ENCODE results near the gene IGSF21. TPM values are rescaled to one million over a fixed set of nuclear protein-coding genes. Genes with fewer than 3 reads are reported as not detected.

Gene IGSF21
- polyA plus RNA-seq, 4 donors: 0.17 to 0.49 (median 0.39) TPM

DNA sequence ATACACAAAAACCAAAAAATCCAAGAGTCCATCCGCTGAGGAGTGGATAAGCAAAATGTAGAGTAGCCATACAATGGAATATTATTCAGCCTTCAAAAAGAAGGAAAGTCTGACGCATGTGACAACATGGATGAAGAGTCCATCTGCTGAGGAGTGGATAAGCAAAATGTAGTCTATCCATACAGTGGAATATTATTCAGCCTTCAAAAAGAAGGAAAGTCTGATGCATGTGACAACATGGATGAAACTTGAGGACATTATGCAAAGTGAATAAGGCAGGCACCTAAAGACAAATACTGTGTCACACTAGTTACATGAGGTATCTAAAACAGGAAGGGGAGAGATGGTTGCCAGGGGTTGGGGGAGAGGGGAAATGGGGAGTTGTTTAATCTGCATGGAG lies 14.0 kb upstream of the IGSF21 start:
- no peak for DNase-seq (ENCODE audit: low read depth in 4 of 4, low spot score in 3 of 4)

DNA sequence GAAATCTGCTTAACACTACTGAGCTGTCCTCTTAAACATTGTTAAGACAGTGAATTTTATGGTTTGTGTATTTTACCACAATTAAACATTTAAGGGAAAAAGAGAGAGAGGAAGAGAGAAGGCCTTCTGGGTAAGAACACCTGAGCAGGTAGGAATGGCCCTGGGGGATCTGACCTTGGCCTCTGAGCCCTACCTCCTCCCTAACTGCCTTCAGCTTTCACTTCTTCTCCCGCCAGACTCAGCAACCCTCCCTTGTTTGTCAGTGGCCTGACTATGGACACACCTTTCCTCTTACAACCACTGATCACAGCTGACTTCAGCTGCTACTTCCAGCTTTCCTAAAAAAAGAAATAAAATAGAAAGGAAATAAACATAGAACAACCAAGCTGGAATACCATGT lies 13.5 kb upstream of the IGSF21 start:
- no peak for DNase-seq (ENCODE audit: low read depth in 4 of 4, low spot score in 3 of 4)

DNA sequence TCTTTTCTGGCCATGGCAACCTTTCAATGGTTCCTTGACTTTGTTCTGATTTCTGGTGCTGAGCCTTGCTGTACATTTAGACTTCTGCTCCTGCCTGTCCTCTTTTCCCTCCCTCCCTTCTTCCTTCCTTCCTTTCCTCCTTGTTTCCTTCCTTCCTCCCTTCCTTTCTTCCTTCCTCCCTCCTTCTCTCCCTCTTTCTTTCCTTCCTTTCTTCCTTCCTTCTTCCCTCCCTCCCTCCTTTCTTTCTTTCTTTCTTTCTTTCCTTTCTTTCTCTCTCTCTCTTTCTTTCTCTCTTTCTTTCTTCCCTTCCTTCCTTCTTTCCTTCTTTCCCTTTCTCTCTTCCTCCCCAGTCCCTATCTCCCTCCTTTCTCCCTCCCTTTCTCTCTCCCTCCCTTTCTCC lies 10.4 kb upstream of the IGSF21 start:
- no peak for DNase-seq (ENCODE audit: low read depth in 4 of 4, low spot score in 3 of 4)

DNA sequence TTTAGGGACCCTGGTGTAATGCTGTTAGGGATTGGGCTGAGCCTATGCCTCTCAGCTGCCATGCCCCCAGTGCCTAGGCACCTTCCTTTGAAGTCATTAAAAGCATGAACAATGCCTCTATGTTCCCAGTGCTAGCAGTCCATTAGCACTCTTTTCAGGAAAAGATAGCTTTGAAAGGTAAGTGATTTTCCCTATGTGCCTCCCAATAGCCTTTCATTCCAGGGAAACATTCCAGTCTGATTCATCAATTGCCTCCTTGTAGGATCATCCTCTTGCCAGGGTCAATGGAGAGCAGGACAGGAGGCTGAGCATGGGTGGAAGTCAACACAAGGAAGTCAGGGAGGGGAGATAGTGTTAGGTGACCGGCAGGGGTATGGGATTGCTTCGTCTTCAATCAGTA lies 8.6 kb upstream of the IGSF21 start:
- no peak for DNase-seq (ENCODE audit: low read depth in 4 of 4, low spot score in 3 of 4)

DNA sequence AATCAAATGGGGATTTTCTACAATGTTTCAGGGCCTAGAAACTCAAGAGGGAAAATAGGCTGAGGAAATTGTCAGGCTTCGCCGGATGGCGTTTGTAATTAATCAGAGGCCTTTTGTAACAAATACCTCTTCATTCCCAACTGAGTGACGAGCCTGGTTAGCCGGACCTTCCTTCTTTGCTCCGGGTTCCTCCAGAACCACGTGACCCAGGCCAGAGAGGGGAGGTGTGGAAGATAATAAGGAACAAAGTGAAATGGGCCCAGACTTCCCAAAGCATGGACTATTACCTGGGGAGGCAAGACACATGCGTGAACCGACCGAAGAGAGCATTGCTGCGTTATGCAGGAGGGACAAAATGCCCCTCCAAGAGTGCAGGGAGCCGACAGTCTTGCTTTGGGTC lies 7.5 kb upstream of the IGSF21 start:
- DNase-seq (ENCODE audit: low read depth in 4 of 4, low spot score in 3 of 4): no peak

DNA sequence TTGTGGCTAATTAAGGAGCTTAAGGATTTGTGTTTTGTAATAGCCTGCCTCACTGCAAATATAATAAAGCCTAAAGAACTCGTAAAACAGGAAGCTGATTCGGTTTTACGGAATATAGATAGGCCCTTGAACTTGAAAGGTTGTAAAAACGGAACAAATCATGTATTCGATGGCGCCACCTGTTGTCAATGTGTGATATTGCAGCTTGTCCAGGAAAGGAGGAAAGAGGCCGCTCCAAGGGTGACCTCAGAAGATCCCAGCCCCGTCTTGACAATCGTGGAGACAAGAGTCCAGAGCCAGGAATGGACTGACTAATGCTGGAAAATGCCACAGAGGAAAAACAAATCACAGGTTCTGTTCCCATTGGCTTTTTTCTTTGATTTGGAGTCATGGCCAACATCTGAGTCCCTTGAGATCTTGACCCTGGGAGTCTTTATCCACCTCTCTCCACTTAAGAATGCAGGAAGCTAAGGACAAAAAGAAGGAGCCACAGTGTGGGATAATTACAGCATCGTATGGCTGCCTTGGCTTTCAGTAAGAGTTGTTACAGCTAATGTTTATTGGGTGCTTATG lies 7.0 kb upstream of the IGSF21 start:
- peak; percentile 38 to 49 (median 44) for DNase-seq (ENCODE audit: low read depth in 4 of 4, low spot score in 3 of 4)

DNA sequence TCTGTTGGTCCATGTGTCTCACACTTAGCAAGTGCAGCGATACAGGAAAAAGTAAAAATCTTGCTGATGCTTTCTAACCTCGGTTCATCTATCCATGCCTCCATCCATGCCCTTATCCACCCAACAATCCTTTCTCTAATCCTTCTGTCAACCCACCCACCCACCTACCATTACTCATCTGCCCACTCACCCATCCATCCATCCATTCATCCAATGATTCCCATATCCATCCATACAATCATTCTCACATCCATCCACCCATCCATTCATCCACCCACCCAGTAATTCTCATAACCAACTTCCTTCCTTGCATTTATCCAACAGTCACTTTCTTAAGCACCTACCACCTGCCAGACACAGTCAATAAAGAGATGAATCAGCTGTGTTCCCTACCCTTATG lies 6.1 kb upstream of the IGSF21 start:
- DNase-seq (ENCODE audit: low read depth in 4 of 4, low spot score in 3 of 4): no peak

DNA sequence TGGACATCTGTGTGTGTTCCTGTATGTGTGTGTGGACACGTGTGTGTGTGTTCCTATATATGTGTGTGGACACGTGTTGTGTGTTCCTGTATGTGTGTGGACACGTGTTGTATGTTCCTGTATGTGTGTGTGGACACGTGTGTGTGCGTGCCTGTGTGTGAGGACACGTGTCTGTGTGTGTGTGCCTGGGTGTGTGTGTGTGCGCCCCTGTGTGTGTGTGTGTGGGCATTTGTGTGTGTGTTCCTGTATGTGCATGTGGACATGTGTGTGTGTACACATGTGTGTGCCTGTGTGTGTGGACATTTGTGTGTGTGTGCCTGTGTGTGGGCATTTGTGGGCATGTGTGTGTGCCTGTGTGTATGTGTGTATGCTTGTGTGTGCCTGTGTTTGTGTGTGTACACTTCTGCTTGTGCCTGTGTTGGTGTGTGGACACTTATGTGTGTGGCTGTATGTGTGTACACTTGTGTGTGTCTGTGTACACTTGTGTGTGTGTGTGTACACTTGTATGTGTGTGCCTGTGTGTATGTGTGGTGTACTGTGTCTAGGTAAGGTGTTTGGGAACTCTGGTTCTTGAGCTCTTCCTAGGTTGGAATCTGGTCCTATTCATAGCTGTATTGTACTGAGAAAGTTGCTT lies 3.7 kb upstream of the IGSF21 start:
- no peak for DNase-seq (ENCODE audit: low read depth in 4 of 4, low spot score in 3 of 4)

DNA sequence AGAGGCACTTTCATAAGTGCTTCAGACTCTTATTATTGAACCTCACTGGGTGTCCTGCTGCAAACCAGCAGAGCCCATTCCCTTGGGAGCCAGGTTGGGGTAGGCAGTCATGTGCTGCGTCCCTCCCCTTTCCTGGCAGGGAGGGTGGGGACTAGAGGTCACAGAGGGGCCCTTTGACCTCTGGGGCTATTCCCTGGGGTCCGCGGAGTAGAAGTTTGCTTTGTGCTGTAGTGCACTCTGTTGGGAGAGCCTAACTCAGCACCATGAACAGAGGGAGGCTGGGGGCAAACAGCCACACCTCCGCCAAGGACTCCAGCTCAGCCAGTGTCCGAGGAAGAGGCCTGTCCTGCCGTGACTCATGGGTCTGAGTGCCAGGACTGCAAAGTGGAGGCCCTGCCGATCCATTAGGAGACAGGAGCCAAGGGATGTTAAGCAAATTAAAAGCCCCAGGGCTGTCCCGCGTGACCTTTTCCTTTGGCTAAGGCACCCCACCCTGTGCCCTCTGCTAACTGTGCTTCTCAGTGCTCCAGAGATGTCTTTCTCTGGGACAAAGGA lies 3.0 kb upstream of the IGSF21 start:
- no peak for DNase-seq (ENCODE audit: low read depth in 4 of 4, low spot score in 3 of 4)

DNA sequence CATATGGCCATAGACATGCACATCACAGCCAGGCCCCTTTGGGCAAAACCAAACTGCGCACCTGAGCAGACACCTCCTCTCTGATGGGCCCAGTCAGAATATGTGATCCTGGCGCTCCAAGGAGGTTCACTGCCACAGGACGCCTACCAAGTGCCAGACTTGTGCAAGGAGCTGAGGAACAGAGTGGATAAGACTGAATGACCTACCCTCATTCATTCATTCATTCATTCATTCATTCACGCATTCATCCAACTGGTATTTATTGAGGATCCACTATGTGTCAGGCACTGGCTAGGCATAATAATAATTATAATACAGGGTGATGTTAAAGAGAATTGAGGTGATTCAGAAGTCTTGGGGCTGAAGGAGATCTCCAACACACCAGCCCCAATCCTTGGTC lies 2.4 kb upstream of the IGSF21 start:
- no peak for DNase-seq (ENCODE audit: low read depth in 4 of 4, low spot score in 3 of 4)

DNA sequence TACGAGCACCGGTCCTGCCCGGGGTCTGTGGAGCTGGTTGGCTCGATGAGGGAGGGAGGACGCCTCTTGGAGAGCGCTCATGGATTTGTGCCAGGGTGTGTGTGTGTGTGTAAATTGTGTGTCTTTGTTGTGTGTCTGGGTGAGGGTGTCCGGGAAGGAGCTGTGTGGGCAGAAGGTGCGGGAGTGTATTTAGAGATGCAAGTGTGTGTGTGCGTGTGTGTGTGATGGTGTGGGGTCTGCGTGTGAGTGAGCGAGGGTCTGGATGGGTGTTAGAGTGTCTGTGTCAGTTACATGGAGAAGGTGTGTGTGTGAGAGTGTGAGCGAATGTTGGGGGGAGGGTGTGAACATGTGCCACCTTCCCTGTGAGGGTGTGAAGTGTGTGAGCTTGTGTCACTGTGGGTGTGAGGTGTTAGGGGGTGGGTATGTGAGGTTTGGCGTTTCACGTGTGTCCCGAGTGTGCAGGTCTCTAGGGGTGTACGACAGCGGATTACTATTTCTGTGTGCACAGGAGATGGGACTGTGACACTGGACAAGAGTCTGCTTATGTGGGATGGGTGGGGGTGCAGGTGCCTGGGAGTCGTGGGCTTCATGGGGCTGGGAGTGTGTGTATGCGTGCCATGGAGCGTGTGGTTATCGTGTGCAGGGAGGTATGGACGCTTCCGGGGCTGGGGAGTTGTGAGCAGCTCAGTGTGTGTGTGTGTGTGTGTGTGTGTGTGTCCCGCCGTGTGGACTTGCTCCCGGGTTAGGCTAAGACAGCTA lies 880 bp downstream of the IGSF21 start:
- no peak for DNase-seq (ENCODE audit: low read depth in 4 of 4, low spot score in 3 of 4)

DNA sequence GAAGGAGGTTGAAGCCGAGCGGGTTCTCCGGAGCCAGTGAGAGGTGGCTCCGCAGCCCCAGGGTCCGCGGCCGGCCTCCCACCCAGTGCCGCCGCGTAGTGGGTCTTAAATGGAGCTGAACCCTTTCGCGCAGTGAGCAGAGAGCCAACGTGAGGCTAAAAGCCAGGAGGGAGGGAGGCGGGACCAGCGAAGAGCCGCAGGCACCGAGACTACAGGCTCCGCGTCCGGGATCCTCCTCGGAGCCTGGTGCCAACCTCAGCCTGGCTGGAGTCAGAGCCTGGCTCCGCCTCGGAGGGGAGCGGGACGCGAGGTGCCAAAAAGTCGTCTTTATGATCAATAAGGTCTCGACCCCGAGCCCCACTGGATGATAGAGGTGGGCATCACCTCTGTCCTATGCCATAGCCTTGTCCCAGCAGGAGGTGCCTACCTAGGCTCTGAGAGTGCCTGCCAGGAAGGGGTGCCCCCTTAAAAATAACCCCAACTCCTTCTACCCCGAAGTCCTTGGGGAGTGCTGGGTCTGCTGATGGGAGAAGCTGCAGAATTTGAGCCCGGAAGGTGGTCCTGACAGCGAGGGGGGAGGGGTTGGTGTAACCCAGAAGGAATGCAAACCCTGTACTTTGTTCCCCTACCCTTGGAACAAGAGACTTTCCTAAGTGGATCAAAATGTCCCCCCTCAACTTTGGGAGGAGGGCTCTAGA lies 1.6 kb downstream of the IGSF21 start:
- no peak for DNase-seq (ENCODE audit: low read depth in 4 of 4, low spot score in 3 of 4)

DNA sequence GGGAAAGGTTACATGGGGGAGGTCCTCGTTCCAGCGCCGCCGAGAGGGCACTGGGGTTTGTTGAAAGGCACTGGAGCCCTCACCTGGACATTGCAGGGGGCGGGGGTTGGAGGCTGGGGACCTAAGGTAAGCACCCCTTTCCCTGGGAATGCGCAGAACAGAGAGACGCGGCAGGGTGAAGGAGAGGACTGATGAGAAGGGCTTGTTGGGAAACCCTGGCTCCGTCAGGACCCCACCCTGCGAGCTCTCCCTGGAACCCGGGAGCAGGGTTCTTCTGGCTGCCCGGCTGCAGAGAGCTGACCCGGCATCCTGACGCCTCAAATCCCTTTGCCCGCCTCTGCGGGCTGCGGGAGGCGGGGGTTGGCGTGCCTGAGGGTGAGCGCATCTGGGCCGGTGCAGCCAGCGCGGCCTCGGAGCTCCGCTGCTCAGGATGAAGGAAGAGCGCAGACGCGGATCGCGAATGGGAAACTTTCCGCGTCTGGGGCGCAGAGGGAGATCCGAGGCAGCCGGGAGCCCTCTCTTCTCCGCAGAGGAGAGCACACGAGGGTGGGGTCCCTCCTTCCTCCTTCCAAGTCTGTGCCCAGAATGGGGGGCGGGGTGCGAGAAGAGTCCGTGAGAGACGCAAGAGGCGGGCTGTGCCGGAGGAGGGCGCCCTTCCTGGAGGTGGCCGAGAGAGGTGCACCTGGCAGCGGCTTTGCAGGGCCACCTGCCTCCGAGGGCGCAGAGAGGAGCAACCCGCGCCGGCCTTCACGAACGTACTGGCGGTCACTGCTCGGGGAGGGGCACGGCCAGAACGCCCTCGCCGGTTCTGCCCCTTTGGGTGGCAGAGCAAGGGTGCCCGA lies 2.4 kb downstream of the IGSF21 start:
- DNase-seq (ENCODE audit: low read depth in 4 of 4, low spot score in 3 of 4): no peak

DNA sequence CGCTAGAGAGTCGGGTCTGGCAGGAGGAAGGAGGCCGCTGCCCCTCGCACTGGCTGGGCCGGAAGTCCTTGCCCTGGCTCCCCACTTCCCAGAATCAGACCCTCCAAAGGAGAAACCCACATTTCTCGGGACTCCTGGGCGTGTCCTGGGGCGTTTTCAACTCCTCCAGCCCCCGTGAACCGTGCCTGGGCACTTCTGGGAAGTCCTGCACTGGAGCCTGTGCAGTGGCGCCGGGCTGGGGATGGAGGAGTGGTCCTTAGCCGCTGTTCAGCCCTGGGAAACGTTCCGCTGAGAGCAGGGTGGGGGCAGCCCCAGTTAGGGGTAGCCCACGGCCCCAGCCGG lies 3.0 kb downstream of the IGSF21 start:
- DNase-seq (ENCODE audit: low read depth in 4 of 4, low spot score in 3 of 4): no peak

DNA sequence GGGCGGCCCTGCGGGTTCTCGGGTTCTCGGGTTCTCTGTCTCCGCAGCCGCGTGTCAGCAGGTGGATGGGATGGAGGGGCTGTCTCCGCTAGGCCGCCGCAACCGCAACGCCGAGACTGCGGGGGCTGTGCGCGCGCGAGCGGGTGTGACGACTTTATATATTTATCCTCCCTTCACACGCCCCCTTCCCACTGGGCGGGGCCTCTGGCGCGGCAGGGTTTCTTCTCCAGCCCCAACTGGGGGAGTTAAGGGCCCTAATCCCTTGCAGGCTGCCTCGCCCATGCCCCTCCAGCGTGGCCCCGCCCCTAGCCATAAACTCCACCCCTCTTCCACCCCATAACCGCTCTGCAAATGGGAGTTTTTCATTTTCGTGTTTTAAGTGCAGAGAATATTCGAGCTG lies 3.4 kb downstream of the IGSF21 start:
- DNase-seq (ENCODE audit: low read depth in 4 of 4, low spot score in 3 of 4): no peak

DNA sequence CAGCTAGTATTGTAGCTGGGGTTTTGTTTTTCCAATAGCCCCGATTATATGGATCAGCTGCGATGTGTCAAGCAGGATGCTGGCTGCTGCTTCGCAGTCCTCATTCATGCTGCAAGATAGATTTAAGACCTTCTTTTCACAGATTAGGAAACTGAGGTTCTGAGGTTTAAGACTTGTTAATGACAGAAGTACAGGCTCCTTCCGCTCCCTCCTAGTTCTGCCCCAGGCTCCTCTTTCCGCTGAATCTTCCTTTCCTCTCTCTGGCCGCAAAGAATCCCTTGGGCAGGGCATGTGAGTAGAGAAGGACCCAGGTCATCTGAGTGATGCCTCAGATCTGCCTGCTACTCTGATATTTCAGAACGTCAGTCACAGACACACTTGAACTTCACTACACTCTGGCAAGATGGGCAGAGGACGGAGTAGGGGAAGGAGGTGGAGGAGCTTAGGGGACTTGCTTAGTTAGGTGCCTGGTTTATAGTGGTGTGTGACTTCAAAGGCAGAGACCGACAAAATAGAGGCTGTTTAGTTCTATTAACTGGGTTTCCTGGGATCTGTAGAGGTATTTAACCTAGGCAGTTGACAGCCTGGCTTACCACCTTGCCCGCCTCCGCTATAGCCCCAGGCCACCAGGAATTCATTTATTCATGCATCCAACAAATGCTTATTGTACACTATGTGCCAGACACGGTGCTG lies 4.2 kb downstream of the IGSF21 start:
- DNase-seq (ENCODE audit: low read depth in 4 of 4, low spot score in 3 of 4): no peak

DNA sequence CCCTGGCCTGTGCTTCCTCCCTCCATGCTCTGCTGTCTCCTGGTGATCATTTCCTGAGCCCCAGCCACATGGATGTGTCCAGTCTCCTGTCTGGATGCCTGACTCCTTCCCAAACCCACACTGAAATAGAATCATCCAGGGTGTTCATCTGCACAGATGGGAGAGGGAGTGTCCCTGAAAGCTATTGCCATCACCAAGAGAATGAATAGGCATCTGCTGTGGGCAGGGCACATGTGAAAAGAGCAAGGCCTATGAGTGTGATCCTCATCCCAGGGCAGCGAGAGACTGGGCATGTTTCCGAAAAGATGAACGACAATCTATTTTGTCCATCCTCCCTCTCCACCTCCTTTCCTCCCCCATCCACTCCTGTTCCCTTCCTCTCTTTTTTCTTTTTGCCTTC lies 5.0 kb downstream of the IGSF21 start:
- DNase-seq (ENCODE audit: low read depth in 4 of 4, low spot score in 3 of 4): no peak

DNA sequence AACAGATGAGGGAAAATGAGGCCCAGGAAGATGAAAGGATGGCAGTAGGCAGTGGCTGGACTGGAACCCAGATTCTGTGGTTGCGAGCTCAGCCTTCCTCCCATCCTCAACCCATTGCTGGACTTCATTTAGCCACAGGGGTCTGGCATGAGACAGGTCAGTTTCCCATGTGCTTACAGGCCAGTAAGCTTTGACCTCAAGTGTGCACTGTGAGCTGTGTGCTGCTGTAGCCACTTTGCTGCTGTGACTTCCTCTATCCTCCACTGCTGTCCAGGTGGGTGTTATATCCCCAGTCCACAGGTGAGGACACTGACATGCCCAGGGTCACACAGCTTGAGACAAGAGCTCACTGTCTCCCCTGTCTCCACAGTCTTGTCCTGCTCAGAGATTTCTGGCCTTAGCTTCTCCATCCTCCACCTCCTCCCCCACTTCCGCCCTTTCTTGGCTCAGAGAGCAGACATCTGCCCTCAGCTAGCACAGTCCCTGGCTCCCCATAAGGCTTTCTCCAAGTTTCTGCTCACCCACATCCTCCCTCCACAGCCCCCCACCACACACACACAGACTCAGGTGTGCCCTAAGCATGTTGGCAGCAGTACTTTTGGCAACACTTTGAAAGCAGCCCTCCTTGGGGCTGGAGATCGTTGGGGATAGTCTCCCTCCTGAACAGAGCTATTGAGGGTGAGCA lies 7.3 kb downstream of the IGSF21 start:
- no peak for DNase-seq (ENCODE audit: low read depth in 4 of 4, low spot score in 3 of 4)

DNA sequence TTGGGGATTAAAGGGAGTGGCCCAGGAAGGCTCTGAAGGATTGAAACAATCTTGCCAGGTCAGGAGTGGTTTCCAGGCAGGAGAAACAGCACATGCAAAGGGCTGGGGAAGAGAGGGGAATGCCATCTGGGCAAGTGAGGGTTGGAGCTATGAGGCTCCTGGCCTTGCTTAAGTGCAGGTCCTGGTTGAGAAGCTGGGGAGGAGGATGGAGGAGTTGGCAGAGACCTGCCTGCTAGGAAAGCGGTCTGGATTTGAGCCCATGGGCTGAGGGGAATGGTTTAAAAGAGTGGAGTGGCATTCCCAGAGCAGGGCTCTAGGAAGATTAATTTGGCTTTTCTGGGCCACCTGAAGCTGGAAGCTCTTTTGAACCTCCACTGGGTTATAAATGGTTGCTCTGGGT lies 9.2 kb downstream of the IGSF21 start:
- DNase-seq (ENCODE audit: low read depth in 4 of 4, low spot score in 3 of 4): no peak
